Cardiac muscle cell (in vitro differentiated cells and primary cell): Measurements from ENCODE around the gene MRPL21. TPM values are rescaled to one million over a fixed set of nuclear protein-coding genes. Genes with fewer than 3 reads are reported as not detected.

ENCODE experiments used
- DNase-seq, 2 donors: peaks; one replicate each; pipeline versions ENCODE4 v3.0.0 to v3.0.0-alpha.2; 2010 to 2017; ENCODE audit warnings: low read depth in 1 of 2, low spot score in 1 of 2
- H3K27ac ChIP-seq: fragments of 200-600 bp; sonication (generic); 2 replicates; pipeline ENCODE4 v1.5.1; 2016
- H3K27me3 ChIP-seq: fragments of 200-600 bp; sonication (generic); 2 replicates; pipeline ENCODE4 v1.6.0; 2016; ENCODE audit warnings: control low read depth
- H3K36me3 ChIP-seq: fragments of 200-600 bp; sonication (generic); 2 replicates; pipeline ENCODE4 v1.5.1; 2016; ENCODE audit warnings: control low read depth
- H3K4me1 ChIP-seq: fragments of 200-600 bp; sonication (generic); 2 replicates; pipeline ENCODE4 v1.8.1; 2017; ENCODE audit warnings: low read depth, mild to moderate bottlenecking, mixed run types
- H3K4me3 ChIP-seq: fragments of 200-600 bp; sonication (generic); 2 replicates; pipeline ENCODE4 v1.5.1; 2016; ENCODE audit warnings: mild to moderate bottlenecking
- H3K9me3 ChIP-seq: fragments of 200-600 bp; sonication (generic); 2 replicates; pipeline ENCODE4 v1.5.1; 2017; ENCODE audit warnings: low read depth, mild to moderate bottlenecking, control low read depth
- polyA plus RNA-seq: library from polyadenylated mRNA; unstranded; fragments of >200 nt; fragmentation: Nextera tagmentation; extraction: Ambion mirVana; gene quantifications from 2 replicates; pipeline ENCODE4 v1.2.1, GENCODE V29; 2016
- total RNA-seq: library from RNA; depleted of rRNA; stranded (reverse); fragments of >200 nt; gene quantifications from 2 replicates; pipeline ENCODE4 v1.2.3, GENCODE V29; 2016
- TF ChIP-seq, protein P1 (sequence below): IDR thresholded peaks from 2 replicates; pipeline ENCODE4 v1.5.1; 2012; ENCODE audit warnings: low read depth, mild to moderate bottlenecking, low read length

Gene MRPL21
- total and polyA plus RNA-seq, 2 experiments from 2014 or later: 75.9 to 220 TPM

DNA sequence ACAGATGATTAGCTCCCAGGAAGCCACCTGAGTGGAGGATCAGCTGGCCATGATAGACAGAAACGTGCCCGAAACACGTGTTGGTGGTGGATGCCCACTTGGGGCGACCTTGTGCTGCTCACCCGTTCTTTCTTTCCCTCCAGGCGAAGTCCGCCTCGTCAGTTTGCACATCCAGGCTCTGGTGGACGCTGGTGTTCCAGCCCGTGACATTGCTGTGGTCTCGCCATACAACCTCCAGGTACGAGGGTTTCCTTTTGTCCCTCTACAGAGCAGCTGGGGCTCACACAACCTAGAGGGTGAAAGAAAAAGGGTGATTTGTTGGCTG lies 30.7 kb upstream of the MRPL21 start:
- Histone ChIP-seq H3K4me3 (no peak overlapping the region), H3K9me3 (no peaks in the 10 kb centered on the region), H3K36me3 (peaks cover 29% of the 10 kb centered on the region), H3K27me3 (no peaks in the 10 kb centered on the region), H3K4me1 (no peaks in the 10 kb centered on the region), H3K27ac (no peak overlapping the region)
- TF ChIP-seq, protein P1, sequence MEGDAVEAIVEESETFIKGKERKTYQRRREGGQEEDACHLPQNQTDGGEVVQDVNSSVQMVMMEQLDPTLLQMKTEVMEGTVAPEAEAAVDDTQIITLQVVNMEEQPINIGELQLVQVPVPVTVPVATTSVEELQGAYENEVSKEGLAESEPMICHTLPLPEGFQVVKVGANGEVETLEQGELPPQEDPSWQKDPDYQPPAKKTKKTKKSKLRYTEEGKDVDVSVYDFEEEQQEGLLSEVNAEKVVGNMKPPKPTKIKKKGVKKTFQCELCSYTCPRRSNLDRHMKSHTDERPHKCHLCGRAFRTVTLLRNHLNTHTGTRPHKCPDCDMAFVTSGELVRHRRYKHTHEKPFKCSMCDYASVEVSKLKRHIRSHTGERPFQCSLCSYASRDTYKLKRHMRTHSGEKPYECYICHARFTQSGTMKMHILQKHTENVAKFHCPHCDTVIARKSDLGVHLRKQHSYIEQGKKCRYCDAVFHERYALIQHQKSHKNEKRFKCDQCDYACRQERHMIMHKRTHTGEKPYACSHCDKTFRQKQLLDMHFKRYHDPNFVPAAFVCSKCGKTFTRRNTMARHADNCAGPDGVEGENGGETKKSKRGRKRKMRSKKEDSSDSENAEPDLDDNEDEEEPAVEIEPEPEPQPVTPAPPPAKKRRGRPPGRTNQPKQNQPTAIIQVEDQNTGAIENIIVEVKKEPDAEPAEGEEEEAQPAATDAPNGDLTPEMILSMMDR: no peak
- DNase-seq: no peak

GRCh38 chr11:68933605-68934320 lies 30.1 kb upstream of the MRPL21 start:
- H3K36me3 ChIP-seq: peaks cover 30% of the 10 kb centered on the region

GRCh38 chr11:68932933-68933577 lies 29.4 kb upstream of the MRPL21 start:
- DNase-seq: no peak
- Histone ChIP-seq H3K9me3 (no peaks in the 10 kb centered on the region), H3K27me3 (no peaks in the 10 kb centered on the region), H3K4me3 (no peak overlapping the region), H3K27ac (no peak overlapping the region), H3K4me1 (no peaks in the 10 kb centered on the region), H3K36me3 (peaks cover 31% of the 10 kb centered on the region)
- TF ChIP-seq, protein P1: no peak

More at GRCh38 chr11:68933605-68934320, 30.1 kb upstream of the MRPL21 start:
- no peaks in the 10 kb centered on the region for H3K4me1 ChIP-seq
- DNase-seq: no peak
- H3K27ac ChIP-seq: no peak overlapping the region
- H3K27me3 ChIP-seq: no peaks in the 10 kb centered on the region
- H3K4me3 ChIP-seq: no peak overlapping the region
- TF ChIP-seq, protein P1: no peak
- no peaks in the 10 kb centered on the region for H3K9me3 ChIP-seq

GRCh38 chr11:68932358-68932757 lies 28.7 kb upstream of the MRPL21 start:
- TF ChIP-seq, protein P1: no peak
- no peak overlapping the region for H3K27ac ChIP-seq
- DNase-seq: no peak
- H3K9me3 ChIP-seq: no peaks in the 10 kb centered on the region
- no peaks in the 10 kb centered on the region for H3K4me1 ChIP-seq
- peaks cover 27% of the 10 kb centered on the region for H3K36me3 ChIP-seq
- no peak overlapping the region for H3K4me3 ChIP-seq
- H3K27me3 ChIP-seq: no peaks in the 10 kb centered on the region

- Histone ChIP-seq H3K36me3 (peaks cover 28% of the 10 kb centered on the region), H3K27ac (no peak overlapping the region)
These were observed 28.3 kb upstream of the MRPL21 start for GRCh38 chr11:68931911-68932310.

More at GRCh38 chr11:68931911-68932310, 28.3 kb upstream of the MRPL21 start:
- TF ChIP-seq, protein P1: no peak
- no peak for DNase-seq
- no peaks in the 10 kb centered on the region for H3K4me1 ChIP-seq
- no peaks in the 10 kb centered on the region for H3K27me3 ChIP-seq
- no peak overlapping the region for H3K4me3 ChIP-seq
- H3K9me3 ChIP-seq: no peaks in the 10 kb centered on the region
